ENCODE data around the gene PLA2G6.
"Not testable (repeated sequence)": the region's sequence is repeated elsewhere in the genome, so short reads cannot be mapped to it uniquely, and the experiment has no call there.

PLA2G6 gene

DNA sequence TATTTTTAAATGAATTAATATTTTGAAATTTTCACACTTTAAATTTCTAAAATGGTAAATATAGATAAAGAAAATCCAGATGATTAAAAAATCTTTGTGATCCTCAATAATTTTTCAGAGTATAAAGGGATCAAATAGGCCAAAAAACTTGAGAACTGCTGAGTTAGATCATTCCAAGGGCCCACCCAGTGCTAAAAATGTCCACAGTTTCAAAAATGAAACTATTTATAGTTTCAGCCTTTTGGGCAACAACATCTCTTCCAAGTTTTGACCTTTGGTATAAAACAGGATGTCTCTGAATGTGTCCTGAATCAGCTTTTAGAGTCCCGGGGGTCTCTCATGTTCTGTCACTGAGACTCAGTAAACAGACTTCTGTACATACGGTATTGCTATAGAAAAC, 50.2 kb downstream of the PLA2G6 start:
- no peak for DNase-seq

GRCh38 chr22:38129856-38130255, 51.8 kb downstream of the PLA2G6 start:
- DNase-seq, result no peak

DNA sequence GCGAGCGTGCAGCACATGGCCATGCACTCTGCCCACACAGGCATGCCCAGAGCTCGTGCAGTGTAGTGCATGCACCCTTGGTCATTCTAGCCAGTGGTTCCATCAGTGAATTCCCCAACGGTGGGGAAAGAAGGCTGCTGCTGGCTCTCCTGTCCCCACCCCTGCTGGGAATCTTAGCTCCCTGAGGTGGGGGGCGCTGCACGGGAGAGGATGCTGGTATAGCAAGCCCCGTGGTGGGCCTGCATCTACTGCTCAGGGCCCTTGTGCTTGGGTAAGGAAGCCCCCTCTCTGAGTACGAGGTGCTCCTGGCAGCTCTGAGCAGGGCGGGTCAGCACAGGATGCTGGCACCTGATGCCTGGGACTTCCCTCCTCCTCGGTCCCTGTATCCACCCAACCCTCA, 52.6 kb downstream of the PLA2G6 start:
- DNase-seq, result no peak

DNA sequence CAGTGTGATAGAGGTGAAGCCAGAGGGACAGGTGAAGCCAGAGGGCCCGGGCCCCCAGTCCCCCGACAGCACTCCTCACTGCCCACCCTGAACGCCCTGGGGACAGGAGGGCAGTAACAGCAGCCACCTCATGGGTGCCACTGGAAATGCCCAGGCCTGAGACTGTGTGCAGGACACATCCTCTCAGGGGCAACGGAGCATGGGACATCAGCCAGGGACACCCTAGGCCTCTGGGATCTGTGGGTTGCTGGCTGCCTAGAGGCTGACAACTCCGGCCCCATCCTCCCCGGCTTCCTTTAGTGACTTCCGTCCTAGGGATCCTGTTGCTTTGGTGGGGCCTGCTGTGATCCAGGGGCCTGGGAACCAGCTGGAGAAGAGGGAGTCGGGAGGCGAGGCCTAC, 53.8 kb downstream of the PLA2G6 start:
- DNase-seq, result no peak

- no peak for DNase-seq
Measured at GRCh38 chr22:38126928-38127668, 54.5 kb downstream of the PLA2G6 start.

GRCh38 chr22:38125751-38126201, 55.9 kb downstream of the PLA2G6 start:
- no peak for DNase-seq

DNA sequence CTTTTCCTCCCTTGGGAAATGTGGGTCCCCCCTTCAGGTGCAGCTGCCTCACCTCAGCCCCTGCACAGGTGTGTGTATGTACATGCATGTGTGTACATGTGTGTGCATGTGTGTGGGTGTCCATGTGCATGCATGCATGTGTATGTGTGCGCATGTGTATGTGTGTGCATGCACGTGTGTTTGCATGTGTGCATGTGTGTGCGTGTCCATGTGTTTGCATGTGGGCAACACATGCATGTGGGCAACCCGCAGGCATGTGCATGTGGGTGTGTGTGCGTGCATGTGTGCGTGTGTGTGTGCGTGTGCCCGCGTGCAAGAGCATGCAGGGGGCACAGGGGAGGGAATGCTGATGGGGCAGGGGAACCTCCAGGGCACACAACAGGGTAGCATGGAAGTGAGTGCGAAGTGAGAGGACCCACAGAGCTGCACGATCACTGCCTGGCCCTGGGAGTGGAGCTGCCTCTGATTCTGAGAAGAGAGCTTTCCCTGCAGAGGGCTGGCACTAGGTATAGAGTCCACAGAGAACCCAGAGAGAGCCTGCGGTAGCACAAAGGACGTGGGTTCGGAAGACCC, 56.5 kb downstream of the PLA2G6 start:
- no peak for DNase-seq

- no peak for DNase-seq
Measured at GRCh38 chr22:38124236-38124974, 57.2 kb downstream of the PLA2G6 start.

- no peak for DNase-seq
Measured at GRCh38 chr22:38122616-38123015, 59.0 kb downstream of the PLA2G6 start.

DNA sequence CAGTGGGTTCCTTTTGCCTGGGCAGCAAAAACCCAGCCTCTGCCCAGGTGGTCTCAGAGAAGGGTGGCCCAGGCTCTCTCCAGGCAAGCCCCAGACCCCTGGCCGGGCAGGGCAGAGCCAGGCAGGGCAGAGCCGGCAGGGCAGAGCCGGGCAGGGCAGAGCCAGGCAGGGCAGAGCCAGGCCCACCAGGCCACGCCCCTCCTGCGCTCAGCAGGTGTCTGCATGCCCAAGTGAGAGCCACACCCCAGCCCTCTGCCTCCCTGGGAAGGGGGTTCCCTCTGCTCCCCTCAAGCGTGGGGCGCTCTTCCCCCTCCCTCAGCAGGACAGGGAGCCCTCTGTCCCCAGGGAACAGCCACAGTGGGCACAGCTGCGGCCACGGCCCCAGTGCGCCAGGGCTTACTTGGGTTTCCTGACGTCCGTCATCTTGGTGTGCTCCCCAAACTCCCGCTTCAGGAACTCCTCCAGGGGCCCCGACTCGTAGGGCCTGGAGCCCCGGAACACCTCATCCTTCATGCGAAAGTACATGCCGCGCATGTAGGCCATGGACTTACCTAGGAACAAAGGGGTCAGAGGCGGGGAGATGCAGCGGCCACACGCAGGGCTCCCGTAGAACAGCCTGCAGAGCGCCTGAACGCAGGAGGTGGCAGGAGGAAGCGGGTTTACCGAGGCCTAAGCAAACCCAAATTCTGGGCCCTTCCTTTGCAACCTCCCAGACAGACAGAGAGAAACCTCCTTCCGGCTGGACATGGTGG, 61.1 kb downstream of the PLA2G6 start:
- no peak for DNase-seq

GRCh38 chr22:38118747-38119146, 62.9 kb downstream of the PLA2G6 start:
- not testable (repeated sequence) for DNase-seq

- DNase-seq, result no peak
Measured at GRCh38 chr22:38118182-38118581, 63.4 kb downstream of the PLA2G6 start.

- DNase-seq, result not testable (repeated sequence)
Measured at GRCh38 chr22:38117556-38117955, 64.1 kb downstream of the PLA2G6 start.

- DNase-seq, result no peak
Measured at GRCh38 chr22:38115423-38116205, 66.0 kb downstream of the PLA2G6 start.

GRCh38 chr22:38114484-38115398, 66.9 kb downstream of the PLA2G6 start:
- peak; percentile 80 for DNase-seq

DNA sequence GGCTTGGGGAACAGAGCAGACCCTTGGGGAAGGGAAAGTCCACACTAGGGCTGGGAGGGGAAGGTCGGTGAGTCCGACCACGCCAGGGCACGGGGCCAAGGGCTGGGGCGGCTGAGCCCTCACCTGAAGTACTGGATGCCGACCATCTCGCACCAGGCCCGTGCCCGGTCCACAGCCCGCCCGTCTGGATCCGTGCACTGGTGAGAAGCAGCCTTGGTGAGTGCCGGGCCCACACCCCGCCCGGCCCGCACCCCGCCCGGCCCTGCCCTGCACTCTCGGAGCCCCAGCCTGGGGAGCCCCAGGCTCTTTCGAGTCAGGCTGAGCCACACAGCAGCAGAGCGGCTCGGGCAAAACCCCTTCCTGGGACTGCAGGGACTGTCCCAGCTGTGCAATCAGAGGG, 69.2 kb downstream of the PLA2G6 start:
- peak; percentile 12 for DNase-seq

- no peak for DNase-seq
Measured at GRCh38 chr22:38111925-38112355, 69.7 kb downstream of the PLA2G6 start.

GRCh38 chr22:38110863-38111852, 70.5 kb downstream of the PLA2G6 start:
- peak; percentile 13 for DNase-seq

GRCh38 chr22:38110008-38110862, 71.4 kb downstream of the PLA2G6 start, which contains the start of gene BAIAP2L2:
TSS of gene BAIAP2L2 (minus strand) at chr22:38110684. CDS start at chr22:38110525, 159 bp downstream.
- DNase-seq, result no peak

All from activated CD8-positive, alpha-beta memory T cell treated with anti-CD3 and anti-CD28 coated beads, Interleukin-2, amount 50 U/mL, for 4 hours (primary cell).